ENCODE data around the gene MAN1C1.

GRCh38 chr1:25825605-25826004 lies 209.0 kb downstream of the MAN1C1 start:
- no peak for TF ChIP-seq CTCF (conservative IDR thresholded peaks at IDR 0.05)
- TF ChIP-seq ZFX (IDR thresholded peaks at IDR 0.05), result no peak

Data from C4-2B (cell line).